DMS153 treated with DMSO at 0.1 percent for 48 hours (cell line): ENCODE results near the gene MAMDC2.
"Not testable (repeated sequence)": the region's sequence is repeated elsewhere in the genome, so short reads cannot be mapped to it uniquely, and the experiment has no call there.

Experiments used
- DNase-seq: peaks from one replicate; lab custom pipeline; 2025; ENCODE audit not compliant: unreplicated experiment; lab: John Stamatoyannopoulos, UW

The MAMDC2 gene

GRCh38 chr9:70177121-70177520, 133.5 kb downstream of the MAMDC2 start:
- no peak for DNase-seq

- DNase-seq, result no peak
Measured at GRCh38 chr9:70192707-70193106, 149.1 kb downstream of the MAMDC2 start.

- no peak for DNase-seq
Measured at GRCh38 chr9:70195456-70195855, 151.8 kb downstream of the MAMDC2 start.

GRCh38 chr9:70197216-70198044, 153.8 kb downstream of the MAMDC2 start:
- DNase-seq, result no peak

GRCh38 chr9:70204743-70205142, 161.1 kb downstream of the MAMDC2 start:
- DNase-seq, result not testable (repeated sequence)

GRCh38 chr9:70205366-70206020, 161.8 kb downstream of the MAMDC2 start:
- no peak for DNase-seq

GRCh38 chr9:70217029-70217428, 173.4 kb downstream of the MAMDC2 start:
- no peak for DNase-seq

GRCh38 chr9:70218767-70219166, 175.1 kb downstream of the MAMDC2 start:
- no peak for DNase-seq

GRCh38 chr9:70220216-70220615, 176.6 kb downstream of the MAMDC2 start:
- no peak for DNase-seq

GRCh38 chr9:70222354-70222753, 178.7 kb downstream of the MAMDC2 start:
- no peak for DNase-seq

- no peak for DNase-seq
Measured at GRCh38 chr9:70228118-70228517, 184.5 kb downstream of the MAMDC2 start.

- no peak for DNase-seq
Measured at GRCh38 chr9:70228611-70229010, 185.0 kb downstream of the MAMDC2 start.

- no peak for DNase-seq
Measured at GRCh38 chr9:70229026-70229425, 185.4 kb downstream of the MAMDC2 start.

- no peak for DNase-seq
Measured at GRCh38 chr9:70229579-70229978, 185.9 kb downstream of the MAMDC2 start.

GRCh38 chr9:70232476-70232875, 188.8 kb downstream of the MAMDC2 start:
- DNase-seq, result no peak

GRCh38 chr9:70234208-70234607, 190.6 kb downstream of the MAMDC2 start:
- not testable (repeated sequence) for DNase-seq

GRCh38 chr9:70245952-70246351, 202.3 kb downstream of the MAMDC2 start:
- not testable (repeated sequence) for DNase-seq

- DNase-seq, result no peak
Measured at GRCh38 chr9:70250221-70250620, 206.6 kb downstream of the MAMDC2 start.

GRCh38 chr9:70255486-70255885, 211.8 kb downstream of the MAMDC2 start:
- DNase-seq, result no peak

- DNase-seq, result no peak
Measured at GRCh38 chr9:70256123-70256551, 212.5 kb downstream of the MAMDC2 start.

- no peak for DNase-seq
Measured at GRCh38 chr9:70257502-70257901, 213.9 kb downstream of the MAMDC2 start.

GRCh38 chr9:70257991-70258691, 214.5 kb downstream of the MAMDC2 start:
- peak; percentile 83 for DNase-seq
